Upper lobe of left lung (tissue), 4 donors: ENCODE measurements around the gene SLC6A18.

ENCODE experiments used
- CTCF ChIP-seq, 6 experiments: fragments of 450-650 bp in 4 of 6; fragments of 200-600 bp in 2 of 6; sonication (generic) in 2 of 6; IDR thresholded peaks; one replicate each; pipeline ENCODE4 v1.5.1; 2016 to 2019; ENCODE audit warnings: antibody characterized with exemption in 6 of 6
- POLR2A ChIP-seq, 4 donors: fragments of 450-650 bp; IDR thresholded peaks; one replicate each; pipeline ENCODE4 v1.5.1; 2016 to 2017; ENCODE audit warnings: antibody characterized with exemption in 4 of 4, mild to moderate bottlenecking in 2 of 4
- POLR2AphosphoS5 ChIP-seq, 2 donors: sonication (generic); formaldehyde crosslinking; IDR thresholded peaks; one replicate each; pipeline ENCODE4 v1.5.1; 2017; ENCODE audit warnings: antibody characterized with exemption in 2 of 2

- TF ChIP-seq CTCF (IDR thresholded peaks at IDR 0.05) = no peak
- TF ChIP-seq POLR2AphosphoS5 (IDR thresholded peaks at IDR 0.05) = no peak
- TF ChIP-seq POLR2A (IDR thresholded peaks at IDR 0.05) = no peak
These were observed 69.1 kb downstream of the SLC6A18 start for GRCh38 chr5:1294206-1294834.
